CD4-positive, alpha-beta T cell (primary cell): ENCODE results near the gene STRAP. TPM values are rescaled to one million over a fixed set of nuclear protein-coding genes. Genes with fewer than 3 reads are reported as not detected.

Source experiments
- ATAC-seq: fragments of 200-7000 bp; cut with Tn5 transposase; one replicate; pipeline ENCODE4 v1.10.0; 2022; ENCODE audit warnings: mild to moderate bottlenecking; ENCODE audit not compliant: poor library complexity
- CTCF ChIA-PET: fragments of 350-600 bp; sonication (Branson Sonifier 250); formaldehyde crosslinking; loops from one replicate; lab custom pipeline; 2021; ENCODE audit warnings: antibody characterized with exemption, inconsistent platforms; lab: Charles Lee
- POLR2A ChIA-PET: fragments of 350-600 bp; sonication (Branson Sonifier 250); formaldehyde crosslinking; loops from one replicate; lab custom pipeline; 2021; ENCODE audit warnings: antibody characterized with exemption, inconsistent platforms; lab: Charles Lee
- DNase-seq, 14 experiments: peaks; one replicate each; pipeline ENCODE4 v3.0.0-alpha.2; 2013 to 2020; ENCODE audit warnings: mixed read lengths in 2 of 14
- H3K27ac ChIP-seq, 2 donors: one replicate each; pipeline versions ENCODE4 v1.5.1 to v1.7.0; 2013; ENCODE audit warnings: low read length in 2 of 2, low read depth in 1 of 2, mild to moderate bottlenecking in 1 of 2
- H3K27me3 ChIP-seq, 2 experiments: 1 replicate in 1 of 2; 2 replicates in 1 of 2; pipeline versions ENCODE4 v1.6.1 to v1.7.0; 2013; ENCODE audit warnings: low read length in 2 of 2, control low read depth in 1 of 2, mild to moderate bottlenecking in 1 of 2, moderate library complexity in 1 of 2; ENCODE audit not compliant: insufficient read depth in 2 of 2, control insufficient read depth in 1 of 2
- H3K36me3 ChIP-seq: one replicate; pipeline ENCODE4 v1.6.1; 2013; ENCODE audit warnings: low read length, control low read depth; ENCODE audit not compliant: insufficient read depth
- H3K4me1 ChIP-seq: one replicate; pipeline ENCODE4 v1.6.1; 2013; ENCODE audit warnings: low read length, control low read depth; ENCODE audit not compliant: insufficient read depth
- H3K4me3 ChIP-seq: one replicate; pipeline ENCODE4 v1.5.1; 2013; ENCODE audit warnings: mild to moderate bottlenecking, low read length, moderate library complexity
- H3K9me3 ChIP-seq, 2 experiments: 1 replicate in 1 of 2; 2 replicates in 1 of 2; pipeline versions ENCODE4 v1.6.1 to v1.7.0; 2013; ENCODE audit warnings: low read length in 2 of 2, mild to moderate bottlenecking in 2 of 2, control low read depth in 1 of 2, moderate library complexity in 1 of 2; ENCODE audit not compliant: control insufficient read depth in 1 of 2, insufficient read depth in 1 of 2
- H3K27ac Mint-ChIP-seq: one replicate; pipeline ENCODE4 v1.8.0; 2020; ENCODE audit warnings: mixed read lengths
- H3K27me3 Mint-ChIP-seq: one replicate; pipeline ENCODE4 v1.8.0; 2021; ENCODE audit warnings: mixed read lengths
- H3K36me3 Mint-ChIP-seq: one replicate; pipeline ENCODE4 v1.8.0; 2021; ENCODE audit warnings: low read depth, mixed read lengths
- H3K4me1 Mint-ChIP-seq: one replicate; pipeline ENCODE4 v1.8.0; 2021; ENCODE audit warnings: low read depth, mixed read lengths
- H3K4me3 Mint-ChIP-seq: one replicate; pipeline ENCODE4 v1.8.0; 2020; ENCODE audit warnings: mild to moderate bottlenecking, mixed read lengths
- H3K9me3 Mint-ChIP-seq: one replicate; pipeline ENCODE4 v1.8.0; 2020; ENCODE audit warnings: mixed read lengths
- intact Hi-C, 2 experiments: fragments of 100-400 bp; cut with DNase I in 1 of 2; cut with micrococcal nuclease in 1 of 2; formaldehyde crosslinking; loops; one replicate each; pipeline versions ENCODE4 v1.15.1 to v1.9.0; 2023 to 2025; cut with DNase I, micrococcal nuclease
- total RNA-seq, 174 experiments: library from RNA in 2 of 174; stranded (reverse) in 2 of 174; gene quantifications; one replicate each; pipeline ENCODE4 v1.2.3 and lab custom pipeline; 2021 to 2026
- TF ChIP-seq, protein P1 (sequence below): fragments of 200-600 bp; IDR thresholded peaks from one replicate; pipeline ENCODE4 v1.8.0; 2022; ENCODE audit warnings: antibody characterized with exemption, mild to moderate bottlenecking

STRAP gene
- total RNA-seq, 2 experiments from 2014 or later = 138 to 140 TPM

DNA sequence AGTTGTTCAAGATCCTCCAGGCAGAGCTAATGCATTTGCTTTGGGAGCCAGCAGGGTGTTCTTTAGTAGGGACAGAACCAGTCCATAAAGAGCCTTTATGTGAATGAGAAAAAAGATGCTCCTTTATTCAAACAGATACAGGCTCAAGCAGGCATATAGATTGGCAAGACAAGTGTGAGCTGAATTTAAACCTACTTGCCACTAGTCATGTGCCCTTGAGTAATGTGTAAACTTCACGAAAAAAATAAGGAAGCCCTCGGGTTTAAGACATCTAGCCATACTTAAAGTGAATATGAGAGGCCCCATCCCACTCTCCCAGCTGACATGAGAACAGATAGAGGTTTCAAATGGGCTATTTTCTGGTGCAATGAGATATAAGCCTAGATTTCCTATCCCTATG is 43.1 kb upstream of the STRAP start:
- no peaks in the 10 kb centered on the region for H3K9me3 Mint-ChIP-seq
- H3K27me3 ChIP-seq = peaks cover 0 to 4% of the 10 kb centered on the region in 2 experiments
- TF ChIP-seq, protein P1, sequence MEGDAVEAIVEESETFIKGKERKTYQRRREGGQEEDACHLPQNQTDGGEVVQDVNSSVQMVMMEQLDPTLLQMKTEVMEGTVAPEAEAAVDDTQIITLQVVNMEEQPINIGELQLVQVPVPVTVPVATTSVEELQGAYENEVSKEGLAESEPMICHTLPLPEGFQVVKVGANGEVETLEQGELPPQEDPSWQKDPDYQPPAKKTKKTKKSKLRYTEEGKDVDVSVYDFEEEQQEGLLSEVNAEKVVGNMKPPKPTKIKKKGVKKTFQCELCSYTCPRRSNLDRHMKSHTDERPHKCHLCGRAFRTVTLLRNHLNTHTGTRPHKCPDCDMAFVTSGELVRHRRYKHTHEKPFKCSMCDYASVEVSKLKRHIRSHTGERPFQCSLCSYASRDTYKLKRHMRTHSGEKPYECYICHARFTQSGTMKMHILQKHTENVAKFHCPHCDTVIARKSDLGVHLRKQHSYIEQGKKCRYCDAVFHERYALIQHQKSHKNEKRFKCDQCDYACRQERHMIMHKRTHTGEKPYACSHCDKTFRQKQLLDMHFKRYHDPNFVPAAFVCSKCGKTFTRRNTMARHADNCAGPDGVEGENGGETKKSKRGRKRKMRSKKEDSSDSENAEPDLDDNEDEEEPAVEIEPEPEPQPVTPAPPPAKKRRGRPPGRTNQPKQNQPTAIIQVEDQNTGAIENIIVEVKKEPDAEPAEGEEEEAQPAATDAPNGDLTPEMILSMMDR = no peak
- H3K4me1 ChIP-seq = no peaks in the 10 kb centered on the region
- H3K4me3 ChIP-seq = no peak overlapping the region
- DNase-seq = no peak
- H3K4me1 Mint-ChIP-seq = no peaks in the 10 kb centered on the region
- H3K4me3 Mint-ChIP-seq = no peak overlapping the region
- ChIA-PET CTCF (interaction anchor here (1.1 kb wide), 1 partner anchor 8 kb away, joined by 3 read pairs; no protein-coding TSS in a partner anchor), POLR2A (no interaction called here)
- no peaks in the 10 kb centered on the region for H3K36me3 ChIP-seq
- H3K27ac Mint-ChIP-seq = no peak overlapping the region
- H3K27me3 Mint-ChIP-seq = peaks cover 8% of the 10 kb centered on the region
- intact Hi-C loops = no loop called here
- no peaks in the 10 kb centered on the region for H3K9me3 ChIP-seq
- H3K27ac ChIP-seq = no peak overlapping the region
- no peak for ATAC-seq
- H3K36me3 Mint-ChIP-seq = no peaks in the 10 kb centered on the region

DNA sequence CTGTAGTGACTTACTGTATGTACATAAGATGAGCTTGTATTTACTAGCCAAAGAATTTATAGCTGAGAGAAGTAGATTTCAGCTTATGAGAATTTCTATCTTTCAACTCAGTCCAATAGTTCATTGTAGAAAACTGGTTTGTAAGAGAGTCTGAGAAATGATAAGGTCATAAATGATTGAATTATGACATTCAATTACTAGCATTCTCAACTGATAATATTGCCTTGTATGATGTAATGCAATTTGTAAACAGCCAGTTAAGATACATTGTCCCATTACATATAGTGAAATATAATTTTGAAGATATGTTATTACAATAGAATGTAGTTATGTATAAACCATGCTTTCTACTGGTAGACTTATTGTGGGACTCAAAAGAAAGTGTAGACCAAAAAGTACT is 42.5 kb upstream of the STRAP start:
- H3K27me3 Mint-ChIP-seq = peaks cover 8% of the 10 kb centered on the region
- no peaks in the 10 kb centered on the region for H3K9me3 Mint-ChIP-seq
- Histone ChIP-seq H3K27me3 (peaks cover 0 to 4% of the 10 kb centered on the region in 2 experiments), H3K4me3 (no peak overlapping the region), H3K9me3 (no peaks in the 10 kb centered on the region), H3K36me3 (no peaks in the 10 kb centered on the region), H3K4me1 (no peaks in the 10 kb centered on the region), H3K27ac (no peak overlapping the region)
- CTCF ChIA-PET = no interaction called here
- DNase-seq (no peak), ATAC-seq (no peak)
- TF ChIP-seq, protein P1 = no peak
- intact Hi-C loops = no loop called here
- no peak overlapping the region for H3K27ac Mint-ChIP-seq
- H3K36me3 Mint-ChIP-seq = no peaks in the 10 kb centered on the region
- no peaks in the 10 kb centered on the region for H3K4me1 Mint-ChIP-seq
- no peak overlapping the region for H3K4me3 Mint-ChIP-seq
- POLR2A ChIA-PET = no interaction called here

DNA sequence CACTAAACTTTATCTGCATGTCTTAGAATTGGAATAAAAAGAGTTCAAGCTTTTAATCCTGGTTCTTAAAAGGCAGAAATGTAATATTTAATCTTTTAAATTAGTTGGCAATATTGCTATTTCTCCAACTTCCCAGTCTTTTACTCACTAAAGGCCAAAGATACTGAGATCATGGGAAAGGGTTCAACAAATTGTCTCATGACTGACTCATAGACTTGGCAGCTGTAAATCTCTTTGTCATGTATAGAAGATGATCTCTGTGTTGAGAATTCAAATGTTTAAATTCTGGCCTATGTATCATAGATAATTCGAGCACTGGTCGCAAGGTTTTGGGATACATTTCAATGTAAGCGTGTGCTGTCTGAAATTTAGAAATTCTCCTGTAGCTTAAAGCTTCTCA is 40.1 kb upstream of the STRAP start:
- ChIA-PET CTCF (no interaction called here), POLR2A (no interaction called here)
- H3K27me3 Mint-ChIP-seq = peaks cover 8% of the 10 kb centered on the region
- H3K27me3 ChIP-seq = peaks cover 0 to 3% of the 10 kb centered on the region in 2 experiments
- H3K27ac ChIP-seq = no peak overlapping the region
- H3K36me3 ChIP-seq = no peaks in the 10 kb centered on the region
- DNase-seq (no peak), ATAC-seq (no peak)
- H3K4me1 ChIP-seq = no peaks in the 10 kb centered on the region
- no peaks in the 10 kb centered on the region for H3K4me1 Mint-ChIP-seq
- H3K9me3 Mint-ChIP-seq = no peaks in the 10 kb centered on the region
- no peak overlapping the region for H3K4me3 Mint-ChIP-seq
- H3K36me3 Mint-ChIP-seq = no peaks in the 10 kb centered on the region
- intact Hi-C loops = no loop called here
- TF ChIP-seq, protein P1 = no peak
- no peaks in the 10 kb centered on the region for H3K9me3 ChIP-seq
- H3K4me3 ChIP-seq = no peak overlapping the region
- no peak overlapping the region for H3K27ac Mint-ChIP-seq
